HG03469 (cell line): ENCODE results near the gene ATG14.
"Not testable (repeated sequence)": the region's sequence is repeated elsewhere in the genome, so short reads cannot be mapped to it uniquely, and the experiment has no call there.

Source experiments
- ATAC-seq: cut with Tn5 transposase; IDR thresholded peaks from one replicate; pipeline ENCODE4 v1.9.1; 2021; ENCODE audit warnings: mild to moderate bottlenecking, moderate library complexity, moderate number of reproducible peaks; ENCODE audit not compliant: unreplicated experiment

The ATG14 gene

GRCh38 chr14:55387121-55387520 lies 24.5 kb downstream of the ATG14 start:
- no peak for ATAC-seq

GRCh38 chr14:55386037-55386808 lies 25.4 kb downstream of the ATG14 start:
- no peak for ATAC-seq

- no peak for ATAC-seq
Observed at GRCh38 chr14:55384536-55384935, 27.1 kb downstream of the ATG14 start.

GRCh38 chr14:55383541-55384140 lies 28.0 kb downstream of the ATG14 start:
- ATAC-seq: no peak

- not testable (repeated sequence) for ATAC-seq
Observed at GRCh38 chr14:55383056-55383466, 28.6 kb downstream of the ATG14 start.

GRCh38 chr14:55382483-55382882 lies 29.1 kb downstream of the ATG14 start:
- ATAC-seq: no peak

GRCh38 chr14:55381561-55381960 lies 30.1 kb downstream of the ATG14 start:
- ATAC-seq: no peak

GRCh38 chr14:55381040-55381439 lies 30.6 kb downstream of the ATG14 start:
- no peak for ATAC-seq

- ATAC-seq: no peak
Observed at GRCh38 chr14:55377236-55377635, 34.4 kb downstream of the ATG14 start.

- no peak for ATAC-seq
Observed at GRCh38 chr14:55374771-55375170, 36.9 kb downstream of the ATG14 start.

- no peak for ATAC-seq
Observed at GRCh38 chr14:55373784-55374705, 37.6 kb downstream of the ATG14 start.

GRCh38 chr14:55372825-55373224 lies 38.8 kb downstream of the ATG14 start:
- ATAC-seq: no peak

- ATAC-seq: no peak
Observed at GRCh38 chr14:55372423-55372822, 39.2 kb downstream of the ATG14 start.

GRCh38 chr14:55370883-55371455 lies 40.7 kb downstream of the ATG14 start:
- no peak for ATAC-seq

GRCh38 chr14:55366271-55366670 lies 45.4 kb downstream of the ATG14 start:
- ATAC-seq: no peak

GRCh38 chr14:55361190-55361589 lies 50.4 kb downstream of the ATG14 start:
- no peak for ATAC-seq

- ATAC-seq: no peak
Observed at GRCh38 chr14:55359307-55359706, 52.3 kb downstream of the ATG14 start.

GRCh38 chr14:55356913-55357312 lies 54.7 kb downstream of the ATG14 start:
- ATAC-seq: no peak

GRCh38 chr14:55355922-55356321 lies 55.7 kb downstream of the ATG14 start:
- ATAC-seq: no peak

GRCh38 chr14:55354500-55354899 lies 57.1 kb downstream of the ATG14 start:
- ATAC-seq: no peak
